HepG2 (cell line): ENCODE results near the gene TMC8. TPM values are rescaled to one million over a fixed set of nuclear protein-coding genes. Genes with fewer than 3 reads are reported as not detected.

Source experiments
- ATF1 ChIP-seq: IDR thresholded peaks from 2 replicates; pipeline ENCODE4 v1.6.1; 2016; ENCODE audit warnings: mild to moderate bottlenecking, control low read depth
- CENPX ChIP-seq: sonication (generic); formaldehyde crosslinking; IDR thresholded peaks from 2 replicates; pipeline ENCODE4 v1.9.0; 2021; ENCODE audit warnings: mild to moderate bottlenecking, missing genetic modification reagents, moderate library complexity
- GATA4 ChIP-seq: sonication (generic); IDR thresholded peaks from 2 replicates; pipeline ENCODE4 v1.6.1; 2016; ENCODE audit warnings: antibody characterized with exemption, low read depth, borderline replicate concordance
- GPN1 ChIP-seq: sonication (generic); formaldehyde crosslinking; IDR thresholded peaks from 2 replicates; pipeline ENCODE4 v1.5.1; 2020; ENCODE audit warnings: missing genetic modification reagents, borderline replicate concordance
- HNF4G ChIP-seq, 2 experiments: sonication (generic) in 1 of 2; formaldehyde crosslinking in 1 of 2; IDR thresholded peaks; 2 replicates each; pipeline versions ENCODE4 v1.4.0 to v1.6.1; 2011 to 2020; ENCODE audit warnings: borderline replicate concordance in 2 of 2, low read depth in 2 of 2, mild to moderate bottlenecking in 2 of 2, low read length in 1 of 2, missing genetic modification reagents in 1 of 2, moderate library complexity in 1 of 2
- KDM1A ChIP-seq: IDR thresholded peaks from 2 replicates; pipeline ENCODE4 v1.6.1; 2016; ENCODE audit warnings: missing compliant biosample characterization
- KDM5A ChIP-seq: fragments of 200-600 bp; sonication (generic); IDR thresholded peaks from 2 replicates; pipeline ENCODE4 v1.7.0; 2018; ENCODE audit warnings: antibody characterized with exemption, mild to moderate bottlenecking, low read length, borderline replicate concordance
- KLF16 ChIP-seq, 2 experiments: sonication (generic) in 1 of 2; formaldehyde crosslinking in 1 of 2; IDR thresholded peaks; 2 replicates each; pipeline versions ENCODE4 v1.6.1 to v1.8.0; 2016 to 2023; ENCODE audit warnings: missing genetic modification reagents in 2 of 2, missing compliant biosample characterization in 1 of 2
- PAX8 ChIP-seq: sonication (generic); formaldehyde crosslinking; IDR thresholded peaks from 2 replicates; pipeline ENCODE4 v1.8.0; 2022; ENCODE audit warnings: mild to moderate bottlenecking, missing genetic modification reagents, borderline replicate concordance
- SALL2 ChIP-seq: sonication (generic); formaldehyde crosslinking; IDR thresholded peaks from 2 replicates; pipeline ENCODE4 v1.8.1; 2023; ENCODE audit warnings: mild to moderate bottlenecking, missing genetic modification reagents, inconsistent platforms
- SRY ChIP-seq: sonication (generic); formaldehyde crosslinking; IDR thresholded peaks from 2 replicates; pipeline ENCODE4 v1.8.0; 2022; ENCODE audit warnings: mild to moderate bottlenecking, missing genetic modification reagents
- TCF7 ChIP-seq: sonication (generic); IDR thresholded peaks from 2 replicates; pipeline ENCODE4 v1.6.1; 2016; ENCODE audit warnings: antibody characterized with exemption, low read depth
- THYN1 ChIP-seq: sonication (generic); formaldehyde crosslinking; IDR thresholded peaks from 2 replicates; pipeline ENCODE4 v1.8.1; 2023; ENCODE audit warnings: low read depth, mild to moderate bottlenecking, moderate library complexity, missing genetic modification reagents, borderline replicate concordance
- ZNF350 ChIP-seq: sonication (generic); formaldehyde crosslinking; IDR thresholded peaks from 2 replicates; pipeline ENCODE4 v1.4.0; 2020; ENCODE audit warnings: mild to moderate bottlenecking, low read depth, missing genetic modification reagents, borderline replicate concordance
- ZNF367 ChIP-seq: sonication (generic); formaldehyde crosslinking; IDR thresholded peaks from 2 replicates; pipeline ENCODE4 v1.4.0; 2020; ENCODE audit warnings: missing genetic modification reagents, borderline replicate concordance
- ZNF562 ChIP-seq: sonication (generic); formaldehyde crosslinking; IDR thresholded peaks from 2 replicates; pipeline ENCODE4 v1.8.0; 2022; ENCODE audit warnings: missing genetic modification reagents, borderline replicate concordance
- ZNF839 ChIP-seq: sonication (generic); formaldehyde crosslinking; IDR thresholded peaks from 2 replicates; pipeline ENCODE4 v1.4.0; 2020; ENCODE audit warnings: missing genetic modification reagents, mild to moderate bottlenecking, borderline replicate concordance
- ZSCAN30 ChIP-seq: sonication (generic); formaldehyde crosslinking; IDR thresholded peaks from 2 replicates; pipeline ENCODE4 v1.5.0; 2020; ENCODE audit warnings: mild to moderate bottlenecking, missing genetic modification reagents
- polyA plus RNA-seq, 8 experiments: library from polyadenylated mRNA; depleted of rRNA in 3 of 8; stranded (reverse) in 7 of 8; unstranded in 1 of 8; fragments of >200 nt; fragmentation: Illumina TruSeq in 4 of 8; extraction: Trizol in 4 of 8; gene quantifications; 2 replicates each; pipeline versions ENCODE4 v1.2.1 to v1.2.3, GENCODE V29; 2011 to 2016; ENCODE audit warnings: low read depth in 4 of 8, missing spikeins in 1 of 8, mixed read lengths in 1 of 8; ENCODE audit not compliant: insufficient read depth in 1 of 8
- total RNA-seq, 5 experiments: library from RNA; depleted of rRNA; stranded (reverse); fragments of >200 nt; fragmentation: Illumina TruSeq; extraction: Trizol; gene quantifications; 2 replicates each; pipeline ENCODE4 v1.2.3, GENCODE V29; 2016; ENCODE audit warnings: low read depth in 1 of 5
- TF ChIP-seq, protein P1 (sequence below): IDR thresholded peaks from 2 replicates; pipeline ENCODE4 v1.4.0; 2020; ENCODE audit warnings: mild to moderate bottlenecking, missing genetic modification reagents
- TF ChIP-seq, protein P2 (sequence below): sonication (generic); formaldehyde crosslinking; conservative IDR thresholded peaks from 2 replicates; pipeline ENCODE4 v1.4.0; 2020; ENCODE audit warnings: missing genetic modification reagents
- TF ChIP-seq, protein P3 (sequence below): IDR thresholded peaks from 2 replicates; pipeline ENCODE4 v1.6.1; 2016

The TMC8 gene
- total and polyA plus RNA-seq, 2 of the 13 experiments (the other 11 are each of a cell fraction or from before 2014, with no cell fraction given): 0.53 to 7.8 TPM

DNA sequence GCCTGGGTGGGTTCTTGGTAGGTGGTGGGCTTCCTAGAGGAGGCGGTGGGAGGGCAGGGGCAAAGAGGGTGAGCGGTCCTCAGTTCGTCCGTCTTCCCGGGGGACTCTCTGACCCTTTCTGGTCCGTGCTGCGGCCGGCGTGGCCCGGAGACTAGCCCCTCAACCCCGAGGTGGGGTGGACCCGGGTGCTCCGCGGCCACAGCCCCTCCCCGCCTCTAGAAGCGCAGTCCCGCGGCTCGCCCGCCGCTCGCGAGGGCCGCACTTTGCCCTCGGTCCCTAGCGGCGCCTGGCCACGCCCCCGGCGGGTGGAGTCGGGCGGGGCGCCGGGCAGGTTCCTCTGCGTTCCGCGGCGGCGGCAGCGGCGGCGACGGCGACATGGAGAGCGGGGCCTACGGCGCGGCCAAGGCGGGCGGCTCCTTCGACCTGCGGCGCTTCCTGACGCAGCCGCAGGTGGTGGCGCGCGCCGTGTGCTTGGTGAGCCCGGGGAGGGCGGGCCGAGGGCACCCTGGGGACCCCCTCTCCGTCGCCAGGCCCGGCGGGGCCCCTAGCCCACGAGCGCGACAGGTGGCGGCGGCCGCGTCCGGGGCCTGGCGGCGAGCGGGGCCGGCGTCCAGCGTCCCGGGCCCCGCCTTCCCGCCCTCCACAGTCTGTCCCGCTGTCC, 37.8 kb downstream of the TMC8 start, which contains the start of gene SYNGR2 (continued):
- TF ChIP-seq ZNF562 (CRISPR knock-in tag) (no peak), TCF7 (no peak), ATF1 (CRISPR knock-in tag) (no peak), PAX8 (peak; percentile 86; the same call in 1 of the 2 replicates), CENPX (CRISPR knock-in tag) (no peak), KDM5A (no peak), ZNF350 (CRISPR knock-in tag) (no peak; the same call in 1 of the 2 replicates), KDM1A (CRISPR knock-in tag) (no peak), GPN1 (no peak), ZSCAN30 (no peak; the same call in 1 of the 2 replicates), ZNF367 (CRISPR knock-in tag) (peak; percentile 38; the same call in 1 of the 2 replicates), GATA4 (no peak), HNF4G (IDR thresholded peaks at IDR 0.05; ENCODE audit: borderline replicate concordance, low read depth, low read length) (peak; percentile 56; the same call in 1 of the 2 replicates), HNF4G (CRISPR knock-in tag; IDR thresholded peaks at IDR 0.05; ENCODE audit: borderline replicate concordance, low read depth) (peak; percentile 83; the same call in 1 of the 2 replicates), SRY (CRISPR knock-in tag) (peak; percentile 84; the same call in 1 of the 2 replicates), KLF16 (CRISPR knock-in tag; IDR thresholded peaks at IDR 0.05) (0 out of 4 replicates have a peak, but pooled peaks of 1 of the 2 experiments have one; percentile 42), THYN1 (CRISPR knock-in tag) (no peak), SALL2 (CRISPR knock-in tag) (peak; percentile 80), ZNF839 (CRISPR knock-in tag) (no peak)
- TF ChIP-seq, protein P1, sequence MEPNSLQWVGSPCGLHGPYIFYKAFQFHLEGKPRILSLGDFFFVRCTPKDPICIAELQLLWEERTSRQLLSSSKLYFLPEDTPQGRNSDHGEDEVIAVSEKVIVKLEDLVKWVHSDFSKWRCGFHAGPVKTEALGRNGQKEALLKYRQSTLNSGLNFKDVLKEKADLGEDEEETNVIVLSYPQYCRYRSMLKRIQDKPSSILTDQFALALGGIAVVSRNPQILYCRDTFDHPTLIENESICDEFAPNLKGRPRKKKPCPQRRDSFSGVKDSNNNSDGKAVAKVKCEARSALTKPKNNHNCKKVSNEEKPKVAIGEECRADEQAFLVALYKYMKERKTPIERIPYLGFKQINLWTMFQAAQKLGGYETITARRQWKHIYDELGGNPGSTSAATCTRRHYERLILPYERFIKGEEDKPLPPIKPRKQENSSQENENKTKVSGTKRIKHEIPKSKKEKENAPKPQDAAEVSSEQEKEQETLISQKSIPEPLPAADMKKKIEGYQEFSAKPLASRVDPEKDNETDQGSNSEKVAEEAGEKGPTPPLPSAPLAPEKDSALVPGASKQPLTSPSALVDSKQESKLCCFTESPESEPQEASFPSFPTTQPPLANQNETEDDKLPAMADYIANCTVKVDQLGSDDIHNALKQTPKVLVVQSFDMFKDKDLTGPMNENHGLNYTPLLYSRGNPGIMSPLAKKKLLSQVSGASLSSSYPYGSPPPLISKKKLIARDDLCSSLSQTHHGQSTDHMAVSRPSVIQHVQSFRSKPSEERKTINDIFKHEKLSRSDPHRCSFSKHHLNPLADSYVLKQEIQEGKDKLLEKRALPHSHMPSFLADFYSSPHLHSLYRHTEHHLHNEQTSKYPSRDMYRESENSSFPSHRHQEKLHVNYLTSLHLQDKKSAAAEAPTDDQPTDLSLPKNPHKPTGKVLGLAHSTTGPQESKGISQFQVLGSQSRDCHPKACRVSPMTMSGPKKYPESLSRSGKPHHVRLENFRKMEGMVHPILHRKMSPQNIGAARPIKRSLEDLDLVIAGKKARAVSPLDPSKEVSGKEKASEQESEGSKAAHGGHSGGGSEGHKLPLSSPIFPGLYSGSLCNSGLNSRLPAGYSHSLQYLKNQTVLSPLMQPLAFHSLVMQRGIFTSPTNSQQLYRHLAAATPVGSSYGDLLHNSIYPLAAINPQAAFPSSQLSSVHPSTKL (CRISPR knock-in tag): peak; percentile 51; the same call in 1 of the 2 replicates
- TF ChIP-seq, protein P2, sequence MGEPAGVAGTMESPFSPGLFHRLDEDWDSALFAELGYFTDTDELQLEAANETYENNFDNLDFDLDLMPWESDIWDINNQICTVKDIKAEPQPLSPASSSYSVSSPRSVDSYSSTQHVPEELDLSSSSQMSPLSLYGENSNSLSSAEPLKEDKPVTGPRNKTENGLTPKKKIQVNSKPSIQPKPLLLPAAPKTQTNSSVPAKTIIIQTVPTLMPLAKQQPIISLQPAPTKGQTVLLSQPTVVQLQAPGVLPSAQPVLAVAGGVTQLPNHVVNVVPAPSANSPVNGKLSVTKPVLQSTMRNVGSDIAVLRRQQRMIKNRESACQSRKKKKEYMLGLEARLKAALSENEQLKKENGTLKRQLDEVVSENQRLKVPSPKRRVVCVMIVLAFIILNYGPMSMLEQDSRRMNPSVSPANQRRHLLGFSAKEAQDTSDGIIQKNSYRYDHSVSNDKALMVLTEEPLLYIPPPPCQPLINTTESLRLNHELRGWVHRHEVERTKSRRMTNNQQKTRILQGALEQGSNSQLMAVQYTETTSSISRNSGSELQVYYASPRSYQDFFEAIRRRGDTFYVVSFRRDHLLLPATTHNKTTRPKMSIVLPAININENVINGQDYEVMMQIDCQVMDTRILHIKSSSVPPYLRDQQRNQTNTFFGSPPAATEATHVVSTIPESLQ (CRISPR knock-in tag): no peak
- TF ChIP-seq, protein P3, sequence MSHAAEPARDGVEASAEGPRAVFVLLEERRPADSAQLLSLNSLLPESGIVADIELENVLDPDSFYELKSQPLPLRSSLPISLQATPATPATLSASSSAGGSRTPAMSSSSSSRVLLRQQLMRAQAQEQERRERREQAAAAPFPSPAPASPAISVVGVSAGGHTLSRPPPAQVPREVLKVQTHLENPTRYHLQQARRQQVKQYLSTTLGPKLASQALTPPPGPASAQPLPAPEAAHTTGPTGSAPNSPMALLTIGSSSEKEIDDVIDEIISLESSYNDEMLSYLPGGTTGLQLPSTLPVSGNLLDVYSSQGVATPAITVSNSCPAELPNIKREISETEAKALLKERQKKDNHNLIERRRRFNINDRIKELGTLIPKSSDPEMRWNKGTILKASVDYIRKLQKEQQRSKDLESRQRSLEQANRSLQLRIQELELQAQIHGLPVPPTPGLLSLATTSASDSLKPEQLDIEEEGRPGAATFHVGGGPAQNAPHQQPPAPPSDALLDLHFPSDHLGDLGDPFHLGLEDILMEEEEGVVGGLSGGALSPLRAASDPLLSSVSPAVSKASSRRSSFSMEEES (CRISPR knock-in tag): peak; percentile 45; the same call in 1 of the 2 replicates
